ENCODE results near the gene CHCHD3. TPM values are rescaled to one million over a fixed set of nuclear protein-coding genes. Genes with fewer than 3 reads are reported as not detected.

Gene CHCHD3
- total RNA-seq, 1 experiment from 2014 or later: 114 TPM

DNA sequence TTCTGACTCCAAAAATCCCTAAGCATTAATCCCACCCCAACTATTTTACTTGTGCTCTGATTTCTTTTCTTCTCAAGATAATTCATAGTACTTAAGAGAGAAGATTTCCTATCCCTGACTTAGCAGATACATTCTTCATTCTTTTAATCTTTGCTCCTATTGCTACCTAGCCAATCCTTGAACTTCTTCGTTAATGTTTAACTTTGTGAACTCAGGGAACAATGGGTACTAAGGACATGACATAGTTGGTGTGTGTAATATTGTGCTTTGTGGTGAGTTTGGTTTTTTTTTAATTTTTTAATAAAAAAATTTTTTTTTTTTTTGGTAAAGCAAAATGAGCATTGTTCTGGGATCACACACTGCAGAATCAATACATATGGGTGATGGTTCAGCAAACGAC is 166.2 kb downstream of the CHCHD3 start (continued):
- TF ChIP-seq, protein P1, sequence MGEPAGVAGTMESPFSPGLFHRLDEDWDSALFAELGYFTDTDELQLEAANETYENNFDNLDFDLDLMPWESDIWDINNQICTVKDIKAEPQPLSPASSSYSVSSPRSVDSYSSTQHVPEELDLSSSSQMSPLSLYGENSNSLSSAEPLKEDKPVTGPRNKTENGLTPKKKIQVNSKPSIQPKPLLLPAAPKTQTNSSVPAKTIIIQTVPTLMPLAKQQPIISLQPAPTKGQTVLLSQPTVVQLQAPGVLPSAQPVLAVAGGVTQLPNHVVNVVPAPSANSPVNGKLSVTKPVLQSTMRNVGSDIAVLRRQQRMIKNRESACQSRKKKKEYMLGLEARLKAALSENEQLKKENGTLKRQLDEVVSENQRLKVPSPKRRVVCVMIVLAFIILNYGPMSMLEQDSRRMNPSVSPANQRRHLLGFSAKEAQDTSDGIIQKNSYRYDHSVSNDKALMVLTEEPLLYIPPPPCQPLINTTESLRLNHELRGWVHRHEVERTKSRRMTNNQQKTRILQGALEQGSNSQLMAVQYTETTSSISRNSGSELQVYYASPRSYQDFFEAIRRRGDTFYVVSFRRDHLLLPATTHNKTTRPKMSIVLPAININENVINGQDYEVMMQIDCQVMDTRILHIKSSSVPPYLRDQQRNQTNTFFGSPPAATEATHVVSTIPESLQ (CRISPR knock-in tag; IDR thresholded peaks at IDR 0.05): no peak
- TF ChIP-seq SP1 (CRISPR knock-in tag; conservative IDR thresholded peaks at IDR 0.05) (no peak), CBFB (CRISPR knock-in tag; IDR thresholded peaks at IDR 0.05; ENCODE audit: low read depth) (no peak)

DNA sequence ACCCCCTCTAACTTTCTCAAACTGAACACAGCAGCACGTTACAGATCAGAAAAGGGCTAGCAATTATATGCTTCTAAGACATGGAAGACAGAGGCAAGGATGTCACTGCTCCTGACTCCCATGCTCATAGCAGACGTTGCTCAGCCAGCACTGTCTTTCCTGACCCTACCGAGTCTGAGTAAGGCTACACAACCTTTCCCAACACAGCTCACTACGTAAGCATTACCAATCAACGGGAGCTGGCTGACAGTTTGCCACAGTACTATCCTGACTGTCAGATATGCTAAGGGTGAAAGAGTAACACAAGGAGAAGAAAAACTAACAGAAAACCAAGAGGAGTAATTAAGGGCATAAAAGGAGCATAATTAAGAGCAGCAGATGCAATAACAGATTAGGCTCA is 171.2 kb downstream of the CHCHD3 start:
- ChIA-PET POLR2A (no interaction called here), CTCF (no interaction called here)
- H3K9me3 Mint-ChIP-seq: no peaks in the 10 kb centered on the region
- ATAC-seq: no peak
- no peaks in the 10 kb centered on the region for H3K27me3 Mint-ChIP-seq (ENCODE audit: low read depth)
- TF ChIP-seq, protein P2, sequence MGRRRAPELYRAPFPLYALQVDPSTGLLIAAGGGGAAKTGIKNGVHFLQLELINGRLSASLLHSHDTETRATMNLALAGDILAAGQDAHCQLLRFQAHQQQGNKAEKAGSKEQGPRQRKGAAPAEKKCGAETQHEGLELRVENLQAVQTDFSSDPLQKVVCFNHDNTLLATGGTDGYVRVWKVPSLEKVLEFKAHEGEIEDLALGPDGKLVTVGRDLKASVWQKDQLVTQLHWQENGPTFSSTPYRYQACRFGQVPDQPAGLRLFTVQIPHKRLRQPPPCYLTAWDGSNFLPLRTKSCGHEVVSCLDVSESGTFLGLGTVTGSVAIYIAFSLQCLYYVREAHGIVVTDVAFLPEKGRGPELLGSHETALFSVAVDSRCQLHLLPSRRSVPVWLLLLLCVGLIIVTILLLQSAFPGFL (CRISPR knock-in tag; IDR thresholded peaks at IDR 0.05; ENCODE audit: borderline replicate concordance): no peak
- TF ChIP-seq ZNF423 (CRISPR knock-in tag; IDR thresholded peaks at IDR 0.05) (no peak), ETV6 (CRISPR knock-in tag; IDR thresholded peaks at IDR 0.05) (no peak), ZNF219 (CRISPR knock-in tag; IDR thresholded peaks at IDR 0.05; ENCODE audit: borderline replicate concordance) (no peak), SOX15 (CRISPR knock-in tag; IDR thresholded peaks at IDR 0.05) (no peak), ZNF121 (CRISPR knock-in tag; IDR thresholded peaks at IDR 0.05) (no peak), NFE2L1 (CRISPR knock-in tag; IDR thresholded peaks at IDR 0.05) (no peak), RELA (CRISPR knock-in tag; IDR thresholded peaks at IDR 0.05; ENCODE audit: borderline replicate concordance) (no peak), CREB1 (CRISPR knock-in tag; IDR thresholded peaks at IDR 0.05) (no peak), FOXK1 (CRISPR knock-in tag; IDR thresholded peaks at IDR 0.05) (no peak), NFATC4 (CRISPR knock-in tag; IDR thresholded peaks at IDR 0.05) (no peak), ZNF671 (CRISPR knock-in tag; IDR thresholded peaks at IDR 0.05) (no peak), GTF2I (CRISPR knock-in tag; conservative IDR thresholded peaks at IDR 0.05) (no peak)
- TF ChIP-seq, protein P3, sequence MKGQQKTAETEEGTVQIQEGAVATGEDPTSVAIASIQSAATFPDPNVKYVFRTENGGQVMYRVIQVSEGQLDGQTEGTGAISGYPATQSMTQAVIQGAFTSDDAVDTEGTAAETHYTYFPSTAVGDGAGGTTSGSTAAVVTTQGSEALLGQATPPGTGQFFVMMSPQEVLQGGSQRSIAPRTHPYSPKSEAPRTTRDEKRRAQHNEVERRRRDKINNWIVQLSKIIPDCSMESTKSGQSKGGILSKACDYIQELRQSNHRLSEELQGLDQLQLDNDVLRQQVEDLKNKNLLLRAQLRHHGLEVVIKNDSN (CRISPR knock-in tag; IDR thresholded peaks at IDR 0.05): no peak
- TF ChIP-seq, protein P4, sequence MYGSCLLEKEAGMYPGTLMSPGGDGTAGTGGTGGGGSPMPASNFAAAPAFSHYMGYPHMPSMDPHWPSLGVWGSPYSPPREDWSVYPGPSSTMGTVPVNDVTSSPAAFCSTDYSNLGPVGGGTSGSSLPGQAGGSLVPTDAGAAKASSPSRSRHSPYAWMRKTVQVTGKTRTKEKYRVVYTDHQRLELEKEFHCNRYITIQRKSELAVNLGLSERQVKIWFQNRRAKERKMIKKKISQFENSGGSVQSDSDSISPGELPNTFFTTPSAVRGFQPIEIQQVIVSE (CRISPR knock-in tag; IDR thresholded peaks at IDR 0.05; ENCODE audit: borderline replicate concordance): no peak
- TF ChIP-seq, protein P5, sequence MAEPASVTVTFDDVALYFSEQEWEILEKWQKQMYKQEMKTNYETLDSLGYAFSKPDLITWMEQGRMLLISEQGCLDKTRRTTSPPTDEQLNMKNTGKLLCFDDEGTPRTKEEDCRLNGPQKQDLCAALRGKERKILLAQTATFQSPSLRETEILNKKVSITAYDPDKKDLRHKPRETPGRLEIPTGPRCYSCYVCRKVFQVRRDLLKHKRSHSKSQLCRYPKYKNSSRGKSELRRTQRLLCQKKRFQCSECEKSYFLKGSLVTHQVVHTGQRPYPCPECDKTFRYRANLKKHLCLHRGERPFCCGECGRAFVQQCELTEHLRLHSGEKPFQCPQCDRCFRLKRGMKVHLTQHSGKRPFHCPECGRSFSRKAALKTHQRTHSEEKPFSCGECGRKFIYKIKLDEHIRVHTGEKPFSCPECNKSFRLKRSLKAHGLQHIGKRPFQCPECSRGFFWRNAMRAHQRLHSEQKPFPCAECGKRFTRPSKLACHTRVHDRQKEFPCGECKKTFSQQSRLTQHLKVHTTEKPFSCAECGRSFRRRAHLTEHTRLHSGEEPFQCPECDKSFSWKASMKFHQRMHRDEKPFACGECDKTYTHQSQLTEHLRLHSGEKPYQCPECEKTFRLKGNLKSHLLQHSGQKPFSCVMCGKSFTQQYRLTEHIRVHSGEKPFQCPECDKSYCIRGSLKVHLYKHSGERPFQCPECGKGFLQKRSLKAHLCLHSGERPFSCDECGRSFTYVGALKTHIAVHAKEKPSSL (CRISPR knock-in tag; conservative IDR thresholded peaks at IDR 0.05): no peak
- TF ChIP-seq, protein P6, sequence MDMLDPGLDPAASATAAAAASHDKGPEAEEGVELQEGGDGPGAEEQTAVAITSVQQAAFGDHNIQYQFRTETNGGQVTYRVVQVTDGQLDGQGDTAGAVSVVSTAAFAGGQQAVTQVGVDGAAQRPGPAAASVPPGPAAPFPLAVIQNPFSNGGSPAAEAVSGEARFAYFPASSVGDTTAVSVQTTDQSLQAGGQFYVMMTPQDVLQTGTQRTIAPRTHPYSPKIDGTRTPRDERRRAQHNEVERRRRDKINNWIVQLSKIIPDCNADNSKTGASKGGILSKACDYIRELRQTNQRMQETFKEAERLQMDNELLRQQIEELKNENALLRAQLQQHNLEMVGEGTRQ (CRISPR knock-in tag; IDR thresholded peaks at IDR 0.05): no peak
- TF ChIP-seq, protein P7, sequence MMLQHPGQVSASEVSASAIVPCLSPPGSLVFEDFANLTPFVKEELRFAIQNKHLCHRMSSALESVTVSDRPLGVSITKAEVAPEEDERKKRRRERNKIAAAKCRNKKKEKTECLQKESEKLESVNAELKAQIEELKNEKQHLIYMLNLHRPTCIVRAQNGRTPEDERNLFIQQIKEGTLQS (CRISPR knock-in tag; conservative IDR thresholded peaks at IDR 0.05): no peak
- no peak overlapping the region for H3K27ac Mint-ChIP-seq
- no peak for DNase-seq (ENCODE audit: low spot score)
- H3K4me3 Mint-ChIP-seq: no peak overlapping the region
- peaks cover 11% of the 10 kb centered on the region for H3K36me3 Mint-ChIP-seq
- peaks cover 19% of the 10 kb centered on the region for H3K4me1 Mint-ChIP-seq

All from WTC11 (cell line).